ENCODE data around the gene ZNF385A. TPM values are rescaled to one million over a fixed set of nuclear protein-coding genes. Genes with fewer than 3 reads are reported as not detected.

Gene ZNF385A
- total and polyA plus RNA-seq, 9 of the 15 experiments (the other 6 are each of a cell fraction or from before 2014, with no cell fraction given): 1.0 to 111 (median 7.7) TPM

GRCh38 chr12:54379398-54380201, 4.9 kb downstream of the ZNF385A start (continued):
- TF ChIP-seq ILK (tag; IDR thresholded peaks at IDR 0.05; ENCODE audit: borderline replicate concordance, low read depth) (no peak), COPS2 (conservative IDR thresholded peaks at IDR 0.05) (no peak), SP1 (CRISPR knock-in tag; IDR thresholded peaks at IDR 0.05) (peak; percentile 94), ELF4 (CRISPR knock-in tag; IDR thresholded peaks at IDR 0.05) (0 out of 2 replicates have a peak, but pooled peaks have one; percentile 6), ETS1 (conservative IDR thresholded peaks at IDR 0.05; ENCODE audit: control insufficient read depth, low read depth, low read length) (no peak), IRF2 (CRISPR knock-in tag; IDR thresholded peaks at IDR 0.05) (no peak), MCM3 (IDR thresholded peaks at IDR 0.05) (no peak), FOXA1 (IDR thresholded peaks at IDR 0.05; ENCODE audit: borderline replicate concordance) (no peak), DLX4 (CRISPR knock-in tag; IDR thresholded peaks at IDR 0.05) (no peak), PATZ1 (CRISPR knock-in tag; IDR thresholded peaks at IDR 0.05; ENCODE audit: borderline replicate concordance) (no peak), SRSF7 (optimal IDR thresholded peaks at IDR 0.05; ENCODE audit: low read depth, low read length) (no peak), DNMT1 (IDR thresholded peaks at IDR 0.05) (no peak), HDAC2 (IDR thresholded peaks at IDR 0.05) (no peak), CHD4 (IDR thresholded peaks at IDR 0.05; ENCODE audit: insufficient read depth, insufficient replicate concordance, low read depth, low read length, poor library complexity, severe bottlenecking) (no peak), ZNF780A (CRISPR knock-in tag; IDR thresholded peaks at IDR 0.05) (no peak), KAT8 (IDR thresholded peaks at IDR 0.05; ENCODE audit: low read depth) (no peak), NEUROD1 (IDR thresholded peaks at IDR 0.05; ENCODE audit: borderline replicate concordance, low read depth, low read length, partially characterized antibody) (peak; percentile 30), ZNF639 (CRISPR knock-in tag; conservative IDR thresholded peaks at IDR 0.05 in 1 of 2, IDR thresholded peaks at IDR 0.05 in 1 of 2) (no peak), RBBP5 (IDR thresholded peaks at IDR 0.05; ENCODE audit: borderline replicate concordance, insufficient read depth, low read length, poor library complexity, severe bottlenecking) (no peak), MLX (CRISPR knock-in tag; conservative IDR thresholded peaks at IDR 0.05) (no peak), ZNF583 (CRISPR knock-in tag; IDR thresholded peaks at IDR 0.05) (no peak)
